CD4-positive, CD25-positive, alpha-beta regulatory T cell (primary cell): ENCODE data around the gene UBASH3A. TPM values are rescaled to one million over a fixed set of nuclear protein-coding genes. Genes with fewer than 3 reads are reported as not detected.

Source experiments
- ATAC-seq, 2 donors: fragments of 150-1000 bp; cut with Tn5 transposase; one replicate each; pipeline ENCODE4 v1.10.0; 2021; ENCODE audit warnings: low read depth in 2 of 2, moderate number of reproducible peaks in 2 of 2, moderate library complexity in 1 of 2
- DNase-seq, 3 donors: peaks; one replicate each; pipeline versions ENCODE4 v3.0.0 to v3.0.0-alpha.2; 2012 to 2022; ENCODE audit warnings: mixed read lengths in 1 of 3
- H3K27ac ChIP-seq: one replicate; pipeline ENCODE4 v1.7.0; 2013; ENCODE audit warnings: mild to moderate bottlenecking, low read length; ENCODE audit not compliant: insufficient read depth, poor library complexity, severe bottlenecking
- H3K27me3 ChIP-seq: one replicate; pipeline ENCODE4 v1.7.0; 2013; ENCODE audit warnings: low read length; ENCODE audit not compliant: control insufficient read depth, insufficient read depth
- H3K36me3 ChIP-seq: one replicate; pipeline ENCODE4 v1.7.0; 2013; ENCODE audit warnings: mild to moderate bottlenecking, low read length, moderate library complexity; ENCODE audit not compliant: control insufficient read depth, insufficient read depth
- H3K4me1 ChIP-seq: 2 replicates; pipeline ENCODE4 v1.7.0; 2013; ENCODE audit warnings: mild to moderate bottlenecking, low read length; ENCODE audit not compliant: insufficient read depth, control insufficient read depth, poor library complexity, severe bottlenecking
- H3K4me3 ChIP-seq: one replicate; pipeline ENCODE4 v1.7.0; 2013; ENCODE audit warnings: low read depth, mild to moderate bottlenecking, low read length, moderate library complexity
- H3K9me3 ChIP-seq, 2 experiments: 1 replicate in 1 of 2; 2 replicates in 1 of 2; pipeline ENCODE4 v1.7.0; 2013; ENCODE audit warnings: low read length in 2 of 2, mild to moderate bottlenecking in 1 of 2, moderate library complexity in 1 of 2; ENCODE audit not compliant: control insufficient read depth in 2 of 2
- H3K27ac Mint-ChIP-seq, 3 donors: one replicate each; pipeline ENCODE4 v1.8.0; 2020 to 2022; ENCODE audit warnings: mild to moderate bottlenecking in 3 of 3, mixed read lengths in 3 of 3, moderate library complexity in 2 of 3
- H3K27me3 Mint-ChIP-seq: one replicate; pipeline ENCODE4 v1.8.0; 2022; ENCODE audit warnings: mild to moderate bottlenecking, mixed read lengths
- H3K36me3 Mint-ChIP-seq: one replicate; pipeline ENCODE4 v1.8.0; 2020; ENCODE audit warnings: mixed read lengths
- H3K4me1 Mint-ChIP-seq, 4 donors: one replicate each; pipeline ENCODE4 v1.8.0; 2020 to 2022; ENCODE audit warnings: mixed read lengths in 4 of 4, mild to moderate bottlenecking in 1 of 4
- H3K4me3 Mint-ChIP-seq, 4 donors: one replicate each; pipeline ENCODE4 v1.8.0; 2020 to 2022; ENCODE audit warnings: mild to moderate bottlenecking in 4 of 4, mixed read lengths in 4 of 4, moderate library complexity in 3 of 4
- H3K9me3 Mint-ChIP-seq, 7 donors: one replicate each; pipeline ENCODE4 v1.8.0; 2020 to 2022; ENCODE audit warnings: mixed read lengths in 7 of 7, mild to moderate bottlenecking in 3 of 7, moderate library complexity in 2 of 7
- polyA plus RNA-seq, 4 donors: library from polyadenylated mRNA; unstranded; fragments of 300-500 nt; fragmentation: Illumina TruSeq; gene quantifications; one replicate each; pipeline ENCODE4 v1.2.3, GENCODE V29; 2021
- total RNA-seq: library from RNA; stranded (reverse); gene quantifications from one replicate; pipeline ENCODE4 v1.2.3, GENCODE V29; 2022

UBASH3A gene
- total and polyA plus RNA-seq, 5 donors from 2014 or later: 36.2 to 56.0 (median 47.9) TPM

- H3K9me3 Mint-ChIP-seq: no peaks in the 10 kb centered on the region
- ATAC-seq (peak; percentile 94 to 97), DNase-seq (peak in 2 of 3 donors; percentile 40 to 81)
- H3K27me3 ChIP-seq: no peaks in the 10 kb centered on the region
- H3K4me3 Mint-ChIP-seq: peak overlapping the region; percentile 16 to 51 (median 38)
- H3K4me1 ChIP-seq: peaks cover 12% of the 10 kb centered on the region
- H3K27ac Mint-ChIP-seq: peak overlapping the region; percentile 23 to 92 (median 47)
- H3K4me1 Mint-ChIP-seq: peaks cover 6 to 46% (median 20%) of the 10 kb centered on the region in 4 donors
- H3K27ac ChIP-seq: peak overlapping the region; percentile 41
- no peaks in the 10 kb centered on the region for H3K36me3 ChIP-seq
- H3K36me3 Mint-ChIP-seq: no peaks in the 10 kb centered on the region
- H3K27me3 Mint-ChIP-seq: no peaks in the 10 kb centered on the region
- peak overlapping the region; percentile 59 for H3K4me3 ChIP-seq
- no peaks in the 10 kb centered on the region for H3K9me3 ChIP-seq
These were observed 10.8 kb upstream of the UBASH3A start for GRCh38 chr21:42392731-42393442.

GRCh38 chr21:42393443-42393950 is 10.2 kb upstream of the UBASH3A start:
- peak overlapping the region; percentile 59 for H3K4me3 ChIP-seq
- H3K4me1 ChIP-seq: peaks cover 18% of the 10 kb centered on the region
- peaks cover 10 to 52% (median 25%) of the 10 kb centered on the region in 4 donors for H3K4me1 Mint-ChIP-seq
- ATAC-seq (no peak), DNase-seq (no peak)
- peak overlapping the region; percentile 23 to 92 (median 47) for H3K27ac Mint-ChIP-seq
- no peaks in the 10 kb centered on the region for H3K27me3 Mint-ChIP-seq
- H3K36me3 ChIP-seq: no peaks in the 10 kb centered on the region
- H3K4me3 Mint-ChIP-seq: peak overlapping the region; percentile 16 to 51 (median 38)
- H3K9me3 Mint-ChIP-seq: no peaks in the 10 kb centered on the region
- peak overlapping the region; percentile 41 for H3K27ac ChIP-seq
- no peaks in the 10 kb centered on the region for H3K27me3 ChIP-seq
- H3K9me3 ChIP-seq: no peaks in the 10 kb centered on the region
- H3K36me3 Mint-ChIP-seq: no peaks in the 10 kb centered on the region

- Mint-ChIP-seq H3K4me3 (no peak overlapping the region), H3K27ac (peak overlapping the region in 2 of 3 donors; percentile 66 to 73), H3K4me1 (peaks cover 20 to 60% (median 35%) of the 10 kb centered on the region in 4 donors), H3K36me3 (no peaks in the 10 kb centered on the region), H3K27me3 (no peaks in the 10 kb centered on the region), H3K9me3 (no peaks in the 10 kb centered on the region)
- Histone ChIP-seq H3K4me1 (peaks cover 33% of the 10 kb centered on the region), H3K27me3 (no peaks in the 10 kb centered on the region), H3K4me3 (no peak overlapping the region), H3K27ac (no peak overlapping the region), H3K36me3 (no peaks in the 10 kb centered on the region), H3K9me3 (no peaks in the 10 kb centered on the region)
- DNase-seq (no peak), ATAC-seq (no peak)
These were observed 8.4 kb upstream of the UBASH3A start for GRCh38 chr21:42395302-42395701.

- H3K27me3 Mint-ChIP-seq: no peaks in the 10 kb centered on the region
- ATAC-seq (no peak), DNase-seq (no peak)
- peaks cover 27 to 61% (median 40%) of the 10 kb centered on the region in 4 donors for H3K4me1 Mint-ChIP-seq
- H3K36me3 ChIP-seq: no peaks in the 10 kb centered on the region
- H3K36me3 Mint-ChIP-seq: no peaks in the 10 kb centered on the region
- H3K27ac Mint-ChIP-seq: peak within 1 kb of the TSS in 2 of 3 donors; percentile 66 to 73
- peaks cover 41% of the 10 kb centered on the region for H3K4me1 ChIP-seq
- H3K4me3 ChIP-seq: no peak within 1 kb of the TSS
- H3K9me3 Mint-ChIP-seq: no peaks in the 10 kb centered on the region
- H3K27me3 ChIP-seq: no peaks in the 10 kb centered on the region
- no peak within 1 kb of the TSS for H3K27ac ChIP-seq
- H3K9me3 ChIP-seq: no peaks in the 10 kb centered on the region
- no peak within 1 kb of the TSS for H3K4me3 Mint-ChIP-seq
These were observed 7.6 kb upstream of the UBASH3A start, which contains the start of gene TMPRSS3 for GRCh38 chr21:42395905-42396651. Gene TMPRSS3, minus strand, starts transcription at chr21:42396052. Its CDS starts 635 bp downstream, at chr21:42395417.

- H3K36me3 ChIP-seq: no peaks in the 10 kb centered on the region
- peaks cover 50% of the 10 kb centered on the region for H3K4me1 ChIP-seq
- H3K27ac ChIP-seq: no peak overlapping the region
- H3K27me3 ChIP-seq: no peaks in the 10 kb centered on the region
- Mint-ChIP-seq H3K4me1 (peaks cover 34 to 65% (median 47%) of the 10 kb centered on the region in 4 donors), H3K9me3 (peaks cover 0 to 7% (median 0%) of the 10 kb centered on the region in 7 donors), H3K27ac (peak overlapping the region; percentile 80 to 92 (median 89)), H3K27me3 (no peaks in the 10 kb centered on the region), H3K36me3 (no peaks in the 10 kb centered on the region), H3K4me3 (peak overlapping the region in 1 of 4 donors; percentile 72)
- DNase-seq: no peak
- no peak overlapping the region for H3K4me3 ChIP-seq
- H3K9me3 ChIP-seq: no peaks in the 10 kb centered on the region
- no peak for ATAC-seq
These were observed 6.6 kb upstream of the UBASH3A start for GRCh38 chr21:42396799-42397745.

GRCh38 chr21:42397746-42398394 is 5.8 kb upstream of the UBASH3A start:
- no peak overlapping the region for H3K4me3 ChIP-seq
- H3K27ac ChIP-seq: no peak overlapping the region
- H3K36me3 ChIP-seq: no peaks in the 10 kb centered on the region
- Mint-ChIP-seq H3K4me1 (peaks cover 38 to 64% (median 47%) of the 10 kb centered on the region in 4 donors), H3K9me3 (peaks cover 0 to 7% (median 0%) of the 10 kb centered on the region in 7 donors), H3K27me3 (no peaks in the 10 kb centered on the region), H3K27ac (peak overlapping the region; percentile 80 to 92 (median 89)), H3K4me3 (peak overlapping the region; percentile 1 to 72 (median 26)), H3K36me3 (no peaks in the 10 kb centered on the region)
- H3K4me1 ChIP-seq: peaks cover 52% of the 10 kb centered on the region
- H3K27me3 ChIP-seq: no peaks in the 10 kb centered on the region
- ATAC-seq: no peak
- DNase-seq: no peak
- H3K9me3 ChIP-seq: no peaks in the 10 kb centered on the region
